GM21381 (cell line): ENCODE measurements around the gene TCF15.

ENCODE experiments used
- ATAC-seq: cut with Tn5 transposase; IDR thresholded peaks from one replicate; pipeline ENCODE4 v1.9.1; 2021; ENCODE audit warnings: mild to moderate bottlenecking, moderate library complexity; ENCODE audit not compliant: unreplicated experiment

The TCF15 gene

GRCh38 chr20:610130-611046, at the start of gene TCF15:
TCF15 (minus strand) TSS chr20:610309; CDS start chr20:610237, 72 bp downstream.
- no peak for ATAC-seq

- no peak for ATAC-seq
These were observed 48.7 kb upstream of the TCF15 start for GRCh38 chr20:658731-659291.

- no peak for ATAC-seq
These were observed 48.1 kb upstream of the TCF15 start for GRCh38 chr20:658202-658601.

GRCh38 chr20:655726-656624, 45.9 kb upstream of the TCF15 start:
- ATAC-seq: no peak

GRCh38 chr20:654417-654750, 44.3 kb upstream of the TCF15 start:
- no peak for ATAC-seq

- ATAC-seq: no peak
These were observed 43.7 kb upstream of the TCF15 start for GRCh38 chr20:653590-654416.

GRCh38 chr20:653110-653589, 43.0 kb upstream of the TCF15 start, which contains the start of gene SRXN1:
SRXN1 (minus strand) TSS chr20:653200; CDS start chr20:653185, 15 bp downstream.
- peak; percentile 87 for ATAC-seq

- ATAC-seq: peak; percentile 26
These were observed 42.6 kb upstream of the TCF15 start for GRCh38 chr20:652615-653109.

GRCh38 chr20:651713-652614, 41.9 kb upstream of the TCF15 start:
- no peak for ATAC-seq

- no peak for ATAC-seq
These were observed 40.8 kb upstream of the TCF15 start for GRCh38 chr20:650954-651353.

- no peak for ATAC-seq
These were observed 40.2 kb upstream of the TCF15 start for GRCh38 chr20:650281-650680.

- ATAC-seq: no peak
These were observed 37.4 kb upstream of the TCF15 start for GRCh38 chr20:647479-648019.

- ATAC-seq: no peak
These were observed 36.7 kb upstream of the TCF15 start for GRCh38 chr20:646868-647233.

GRCh38 chr20:646107-646867, 36.2 kb upstream of the TCF15 start:
- no peak for ATAC-seq

- ATAC-seq: peak; percentile 56
These were observed 35.4 kb upstream of the TCF15 start for GRCh38 chr20:645318-646106.

- ATAC-seq: no peak
These were observed 34.7 kb upstream of the TCF15 start for GRCh38 chr20:644692-645317.
